EL (cell line): Measurements from ENCODE around the gene FIGNL2.

Experiments used
- DNase-seq: peaks from one replicate; pipeline ENCODE4 v3.0.0-alpha.2; 2016

Gene FIGNL2

GRCh38 chr12:51852404-51853137, 4.1 kb upstream of the FIGNL2 start:
- no peak for DNase-seq

GRCh38 chr12:51851413-51852124, 3.1 kb upstream of the FIGNL2 start:
- DNase-seq, result no peak

GRCh38 chr12:51850965-51851299, 2.4 kb upstream of the FIGNL2 start:
- no peak for DNase-seq

- no peak for DNase-seq
These were observed 1.8 kb upstream of the FIGNL2 start for GRCh38 chr12:51850081-51850964.

- no peak for DNase-seq
These were observed 570 bp upstream of the FIGNL2 start for GRCh38 chr12:51848841-51849735.

- DNase-seq, result no peak
These were observed 734 bp downstream of the FIGNL2 start for GRCh38 chr12:51847643-51848325.

- DNase-seq, result peak; percentile 41
These were observed 1.4 kb downstream of the FIGNL2 start for GRCh38 chr12:51846911-51847642.

- DNase-seq, result no peak
These were observed 2.2 kb downstream of the FIGNL2 start for GRCh38 chr12:51846271-51846691.

GRCh38 chr12:51845482-51845881, 3.0 kb downstream of the FIGNL2 start:
- DNase-seq, result no peak

GRCh38 chr12:51844854-51845253, 3.7 kb downstream of the FIGNL2 start:
- no peak for DNase-seq

- no peak for DNase-seq
These were observed 6.8 kb downstream of the FIGNL2 start for GRCh38 chr12:51841727-51842126.

- no peak for DNase-seq
These were observed 7.6 kb downstream of the FIGNL2 start for GRCh38 chr12:51840966-51841365.

- no peak for DNase-seq
These were observed 9.1 kb downstream of the FIGNL2 start for GRCh38 chr12:51839310-51839947.

- DNase-seq, result no peak
These were observed 9.8 kb downstream of the FIGNL2 start for GRCh38 chr12:51838762-51839161.

- no peak for DNase-seq
These were observed 10.5 kb downstream of the FIGNL2 start for GRCh38 chr12:51838036-51838435.

GRCh38 chr12:51837286-51837685, 11.2 kb downstream of the FIGNL2 start:
- DNase-seq, result no peak

- DNase-seq, result no peak
These were observed 11.7 kb downstream of the FIGNL2 start for GRCh38 chr12:51836827-51837173.

- no peak for DNase-seq
These were observed 12.3 kb downstream of the FIGNL2 start for GRCh38 chr12:51836041-51836826.

- DNase-seq, result no peak
These were observed 14.1 kb downstream of the FIGNL2 start for GRCh38 chr12:51834411-51834810.
